GM12874 (cell line): ENCODE results near the gene RBM28.

Source experiments
- CTCF ChIP-seq: IDR thresholded peaks from 2 replicates; pipeline ENCODE4 v1.5.1; 2011; ENCODE audit warnings: low read depth, mild to moderate bottlenecking, control low read depth, low read length, moderate library complexity; ENCODE audit not compliant: insufficient read depth

The RBM28 gene

DNA sequence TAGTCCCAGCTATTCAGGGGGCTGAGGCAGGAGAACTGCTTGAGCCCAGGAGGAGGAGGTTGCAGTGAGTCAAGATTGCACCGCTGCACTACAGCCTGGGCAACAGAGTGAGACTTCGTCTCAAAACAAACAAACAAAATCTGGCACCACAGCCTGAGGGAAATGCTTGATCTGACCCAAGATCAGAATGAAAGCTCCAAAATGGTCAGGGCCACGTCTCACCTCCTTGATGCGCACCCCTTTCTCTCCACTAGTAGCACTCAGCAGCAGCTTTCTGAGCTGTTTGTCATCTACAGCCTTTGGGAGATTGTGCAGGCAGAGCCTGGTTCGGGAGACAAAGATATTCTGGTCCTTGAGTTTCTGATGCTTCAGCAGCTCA is 22.7 kb downstream of the RBM28 start:
- TF ChIP-seq CTCF: no peak

- no peak for TF ChIP-seq CTCF
These were observed 25.0 kb downstream of the RBM28 start for GRCh38 chr7:128318691-128319090.

DNA sequence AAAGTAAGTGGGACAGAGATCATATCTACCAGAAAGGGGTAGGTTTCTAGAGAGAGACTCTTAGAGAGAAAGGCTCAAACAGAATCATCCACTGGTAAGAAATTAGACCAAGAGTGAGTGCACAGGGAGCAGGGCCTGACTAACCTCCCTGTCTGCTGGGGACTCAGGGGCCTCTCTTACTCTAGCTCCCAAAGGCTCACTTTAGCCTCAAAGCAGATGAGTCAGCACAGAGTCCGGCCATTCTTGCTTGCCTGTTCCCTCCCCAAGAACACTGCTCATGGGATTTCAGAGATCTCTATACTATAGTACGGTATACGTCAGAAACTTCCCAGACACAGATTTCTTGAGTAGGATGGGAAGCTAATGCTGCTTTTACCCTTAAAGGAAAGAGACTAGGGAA is 32.7 kb downstream of the RBM28 start:
- TF ChIP-seq CTCF: no peak

DNA sequence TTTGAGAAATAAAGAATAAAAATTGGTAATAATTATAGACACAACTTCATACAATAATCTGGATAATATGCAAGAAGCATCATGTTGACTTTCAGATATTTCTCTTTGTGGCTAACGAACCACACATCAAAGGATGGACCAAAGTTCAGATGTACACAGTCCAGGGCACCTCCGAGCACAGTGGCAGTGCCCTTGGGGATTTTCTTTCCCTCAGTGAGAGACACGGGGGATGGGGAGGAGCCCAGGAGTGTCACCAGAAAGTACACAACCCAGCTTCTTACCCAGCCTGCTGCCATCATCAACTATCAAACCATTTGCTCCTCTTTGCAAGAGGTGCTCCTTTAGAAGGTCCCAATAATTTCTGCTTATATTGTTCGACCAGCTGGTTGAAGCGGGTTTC is 33.2 kb downstream of the RBM28 start:
- no peak for TF ChIP-seq CTCF

DNA sequence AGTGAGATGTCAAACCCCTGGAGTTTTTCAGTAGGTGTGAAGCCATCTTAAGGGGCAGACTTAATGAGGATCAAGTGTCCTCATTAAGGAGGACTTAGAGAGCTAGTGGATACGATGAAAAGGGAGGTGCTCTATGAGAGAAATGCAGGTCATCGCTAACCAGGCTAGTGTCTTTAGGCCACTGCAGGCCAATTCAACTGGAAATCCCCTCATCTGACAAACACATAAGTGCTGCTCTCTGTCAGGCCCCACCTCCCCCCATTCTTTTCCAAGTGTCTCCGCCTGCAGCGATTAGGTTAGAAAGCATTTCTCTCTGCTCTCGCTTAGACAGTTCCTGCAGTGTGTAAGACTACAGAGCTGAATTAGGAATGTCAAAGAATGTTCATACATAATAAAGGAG is 33.7 kb downstream of the RBM28 start:
- no peak for TF ChIP-seq CTCF

GRCh38 chr7:128309124-128309523 is 34.6 kb downstream of the RBM28 start:
- no peak for TF ChIP-seq CTCF

GRCh38 chr7:128307061-128307460 is 36.6 kb downstream of the RBM28 start:
- no peak for TF ChIP-seq CTCF

- no peak for TF ChIP-seq CTCF
These were observed 39.5 kb downstream of the RBM28 start for GRCh38 chr7:128304212-128304611.
